Activated CD4-positive, alpha-beta T cell treated with anti-CD3 and anti-CD28 coated beads, Interleukin-2, Interleukin-4, amounts not matched to agents 100 ng/mL and 50 ng/mL, durations not matched to agents 16 hours and 8 hours (primary cell): ENCODE measurements around the gene NRIP3.
A peak's percentile ranks its signal among the peaks of the same experiment; 100 is the strongest.
"Not testable (repeated sequence)": the region's sequence is repeated elsewhere in the genome, so short reads cannot be mapped to it uniquely, and the experiment has no call there.

ENCODE experiments used
- DNase-seq: peaks from one replicate; pipeline ENCODE4 v3.0.0-alpha.2; 2020; ENCODE audit warnings: low spot score

The NRIP3 gene

DNA sequence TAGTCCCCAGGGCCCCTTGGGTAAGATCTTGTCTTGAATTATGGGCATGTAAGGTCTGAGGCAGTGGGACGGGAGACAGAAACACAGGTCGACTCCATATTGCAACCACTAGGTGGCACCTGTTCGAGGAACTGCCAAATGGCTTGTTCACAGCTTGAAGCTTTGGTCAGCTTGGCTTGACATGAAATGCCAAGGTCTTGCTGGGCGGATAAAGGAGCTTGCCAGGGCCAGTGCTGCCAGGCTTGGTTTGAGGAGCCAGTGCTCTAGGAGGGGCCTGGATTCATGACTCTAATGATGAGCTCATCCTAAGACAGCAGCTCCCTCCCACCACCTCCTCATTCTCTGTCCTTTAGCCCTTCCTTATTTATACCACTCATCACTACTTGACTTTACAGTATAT, 11.9 kb upstream of the NRIP3 start:
- DNase-seq = peak; percentile 78

DNA sequence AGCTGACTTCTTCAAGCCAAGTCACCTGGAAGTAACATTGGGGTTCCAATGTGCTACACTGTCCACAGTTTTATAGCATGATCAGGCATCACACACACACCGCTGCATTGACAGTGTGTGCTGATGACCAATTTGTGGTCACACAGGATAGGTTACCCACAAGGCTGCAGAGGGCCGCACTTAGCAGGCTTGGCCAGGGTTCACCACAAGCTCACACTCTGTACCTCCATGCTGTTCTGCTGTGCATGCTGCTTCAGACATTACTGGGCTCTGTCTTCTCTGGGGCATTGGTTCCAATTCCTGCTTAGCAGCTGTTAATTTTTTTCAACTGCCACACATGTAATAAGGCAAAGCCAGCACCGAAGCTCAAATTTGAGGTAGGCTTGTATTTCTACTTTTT, 11.0 kb upstream of the NRIP3 start:
- DNase-seq = no peak

DNA sequence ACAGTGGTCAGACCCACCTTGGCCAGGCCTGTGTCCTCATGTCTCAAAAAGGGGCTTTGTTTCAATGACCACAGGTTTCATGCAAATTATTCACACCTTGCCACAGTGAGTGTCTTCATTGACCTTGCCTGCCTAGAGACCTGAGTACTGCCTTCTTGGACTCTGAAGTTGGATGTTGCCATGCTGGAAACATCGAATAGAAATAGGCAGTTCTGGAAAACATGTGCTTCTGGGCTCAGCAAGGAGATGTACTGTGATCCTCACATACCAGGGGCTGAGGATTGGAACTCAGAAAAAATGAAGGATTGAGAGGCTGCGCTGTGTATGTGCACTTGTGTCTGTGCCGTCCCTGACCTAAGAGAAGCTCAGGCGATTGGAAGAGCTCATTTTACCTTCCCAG, 9.6 kb upstream of the NRIP3 start:
- DNase-seq = no peak

DNA sequence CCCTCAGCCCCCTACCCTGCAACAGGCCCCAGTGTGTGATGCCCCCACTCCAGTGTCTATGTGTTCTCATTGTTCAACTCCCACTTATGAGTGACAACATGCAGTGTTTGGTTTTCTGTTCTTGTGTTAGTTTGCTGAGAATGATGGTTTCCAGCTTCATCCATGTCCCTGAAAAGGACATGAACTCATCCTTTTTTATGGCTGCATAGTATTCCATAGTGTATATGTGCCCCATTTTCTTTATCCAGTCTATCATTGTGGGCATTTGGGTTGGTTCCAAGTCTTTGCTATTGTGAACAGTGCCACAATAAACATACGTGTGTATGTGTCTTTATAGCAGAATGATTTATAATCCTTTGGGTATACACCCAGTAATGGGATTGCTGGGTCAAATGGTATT, 5.7 kb upstream of the NRIP3 start:
- not testable (repeated sequence) for DNase-seq

DNA sequence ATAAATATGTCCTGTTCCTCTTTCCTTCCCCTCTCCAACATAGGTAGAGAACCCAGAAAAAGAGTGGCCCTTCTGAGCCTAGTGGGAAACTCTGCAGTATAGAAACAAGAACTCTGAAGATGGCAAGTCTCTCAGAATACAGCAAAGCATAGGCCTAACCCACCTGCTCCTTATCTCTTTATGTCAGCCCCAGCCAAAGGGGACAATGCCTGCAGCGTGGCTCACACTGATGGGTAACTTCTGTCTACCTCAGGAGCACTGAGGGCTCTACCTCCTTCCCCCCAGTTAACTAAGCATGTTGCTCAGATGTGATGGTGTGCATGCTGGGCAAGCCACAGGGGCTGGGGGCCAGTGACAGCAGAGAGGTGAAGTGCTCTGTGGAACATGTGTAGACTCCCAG, 4.9 kb upstream of the NRIP3 start:
- DNase-seq = no peak

DNA sequence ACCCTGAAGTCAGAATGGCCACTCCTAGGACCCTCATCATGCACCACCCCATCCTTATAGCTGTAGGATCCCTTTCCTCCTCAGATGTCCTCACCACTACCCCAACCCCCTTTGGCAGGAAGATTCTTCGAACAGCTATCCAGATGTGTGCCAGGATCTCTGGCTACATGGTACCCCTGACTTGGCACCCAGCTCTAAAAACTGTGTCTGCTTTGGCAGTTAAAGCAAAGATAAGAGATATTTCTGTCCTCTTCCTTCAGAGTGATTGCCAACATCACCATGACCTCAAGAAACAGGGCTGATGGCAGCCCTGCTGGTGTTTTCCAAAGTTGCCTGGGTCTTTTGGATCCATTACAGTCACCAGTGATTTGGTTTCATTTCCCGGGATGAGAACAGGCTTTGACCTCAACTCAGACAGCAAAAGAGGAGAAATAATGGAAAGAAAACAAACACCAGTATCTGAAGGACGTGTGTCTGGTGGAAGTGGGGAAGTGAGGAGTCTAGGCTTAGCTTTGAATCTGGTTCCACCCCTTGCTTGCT, 4.3 kb upstream of the NRIP3 start:
- DNase-seq = no peak

DNA sequence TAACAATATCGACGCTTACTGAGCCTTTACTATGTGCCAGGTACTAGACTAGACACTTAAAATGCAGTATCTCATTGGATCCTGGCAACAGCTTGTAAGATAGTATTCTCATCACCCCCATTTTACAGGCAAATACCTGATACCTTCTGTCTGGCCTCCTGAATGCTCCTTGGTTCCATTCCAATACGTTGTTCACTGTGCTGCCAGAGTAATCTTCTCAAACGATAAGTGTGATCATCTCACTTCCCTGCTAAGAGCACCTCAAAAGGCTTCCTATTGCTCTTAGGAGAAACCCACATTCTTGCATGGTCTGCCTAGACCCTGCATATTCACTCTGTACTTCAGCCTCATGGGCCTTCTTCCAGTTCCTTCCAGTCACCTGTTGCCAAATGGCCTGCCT, 1.3 kb upstream of the NRIP3 start:
- DNase-seq = no peak

DNA sequence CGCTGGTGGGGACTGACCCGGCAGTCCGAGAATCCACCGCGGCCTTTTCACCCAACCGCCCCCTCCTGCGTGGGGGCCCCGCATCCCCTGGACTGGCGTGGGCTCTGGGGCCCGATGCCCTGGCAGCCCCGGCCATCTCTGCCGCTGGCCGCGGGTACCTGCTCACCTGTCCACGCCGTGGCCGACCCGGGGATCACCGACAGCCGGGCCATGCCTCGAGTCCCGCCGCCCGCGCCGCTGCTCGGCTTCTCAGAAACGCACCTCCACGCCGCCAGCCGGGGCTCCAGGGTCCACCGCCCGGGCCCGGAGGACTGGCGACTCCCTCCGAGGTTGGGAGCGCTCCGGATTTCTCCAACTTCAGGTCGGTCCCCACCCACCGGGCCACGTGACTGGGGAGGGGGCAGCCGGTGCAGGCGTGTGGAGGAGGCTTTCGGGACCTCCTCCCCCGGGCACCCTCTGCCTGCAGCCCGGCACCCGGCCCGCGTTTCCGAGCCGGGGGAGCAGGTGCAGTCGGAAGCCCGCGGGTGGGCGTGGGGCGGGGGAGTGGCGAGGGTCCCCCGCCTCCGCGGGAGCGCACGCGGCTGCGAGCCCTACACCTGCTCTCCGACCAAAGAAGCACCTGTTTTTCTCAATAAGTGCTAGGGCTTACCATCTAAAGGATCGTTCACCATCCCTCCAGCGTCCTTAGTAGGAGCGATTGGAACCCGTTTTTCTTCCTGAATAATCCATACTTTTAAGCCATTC, 554 bp upstream of the NRIP3 start:
- DNase-seq = no peak

DNA sequence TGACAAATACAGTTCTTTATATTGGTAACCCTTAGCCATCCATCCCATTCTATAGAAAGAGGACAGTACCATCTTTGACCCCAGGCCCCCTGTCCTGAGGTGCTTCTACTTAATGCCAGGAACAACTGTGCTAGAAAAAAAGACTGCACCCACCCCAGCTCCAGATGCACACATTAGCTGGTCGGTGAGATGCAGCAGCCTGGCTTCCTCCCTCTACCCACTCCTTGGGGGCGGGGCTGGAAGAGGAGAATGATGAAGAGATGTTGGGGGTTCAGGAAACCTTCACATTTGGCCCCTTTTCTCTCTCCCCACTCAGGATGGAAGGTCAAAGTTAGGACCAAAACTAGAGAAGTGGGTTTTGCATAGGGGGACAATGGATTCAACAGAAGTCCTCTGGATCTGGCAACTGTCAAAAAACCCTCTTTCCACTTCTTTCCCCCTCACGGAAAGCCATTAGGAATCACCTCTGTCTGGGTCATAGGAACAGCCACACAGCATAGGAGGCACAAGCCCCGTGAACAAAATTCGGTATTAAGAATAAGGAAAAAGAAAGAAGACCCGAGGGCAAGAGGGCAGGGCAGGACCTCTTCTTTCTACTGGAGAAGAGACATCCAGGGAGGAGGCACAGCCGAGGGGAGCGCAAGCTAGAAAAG, 755 bp downstream of the NRIP3 start:
- DNase-seq = no peak

DNA sequence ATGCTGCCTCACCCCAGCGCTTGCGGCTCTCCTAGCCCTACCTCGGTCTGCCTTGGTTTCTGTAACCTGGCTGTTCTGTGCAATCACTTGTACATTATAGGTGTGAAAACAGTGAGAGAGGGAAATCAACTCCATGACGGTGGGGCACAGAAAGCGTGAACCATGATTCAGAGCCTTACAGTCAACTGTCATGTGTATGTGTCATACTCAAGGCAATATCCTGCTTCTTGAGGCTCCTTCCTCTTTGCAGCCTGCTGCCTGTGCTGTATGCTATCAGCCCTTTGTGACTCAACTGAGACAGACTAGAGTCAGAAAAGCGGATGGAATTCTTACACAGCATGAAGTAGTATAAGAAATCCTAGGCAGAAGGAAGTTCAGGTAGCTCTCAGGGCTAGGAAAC, 2.1 kb downstream of the NRIP3 start:
- peak; percentile 80 for DNase-seq

DNA sequence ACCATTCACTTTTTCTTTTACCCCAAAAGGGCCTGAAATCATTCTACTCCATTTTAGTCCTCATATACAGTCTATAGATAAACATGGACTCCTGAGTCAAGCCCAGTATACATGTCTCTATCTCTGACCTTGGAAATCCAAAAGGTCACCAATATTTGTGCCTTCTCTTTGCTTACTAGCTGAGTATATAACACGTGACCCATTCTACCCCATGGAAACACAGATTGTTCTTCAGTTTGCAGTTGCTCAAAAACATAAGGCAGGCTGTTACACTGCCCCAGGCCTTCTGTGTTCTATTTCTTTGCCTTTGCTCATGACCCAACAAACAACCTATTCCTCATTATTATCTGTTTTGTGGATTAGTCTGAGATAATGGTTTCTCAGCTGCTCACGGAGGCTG, 5.8 kb downstream of the NRIP3 start:
- no peak for DNase-seq

DNA sequence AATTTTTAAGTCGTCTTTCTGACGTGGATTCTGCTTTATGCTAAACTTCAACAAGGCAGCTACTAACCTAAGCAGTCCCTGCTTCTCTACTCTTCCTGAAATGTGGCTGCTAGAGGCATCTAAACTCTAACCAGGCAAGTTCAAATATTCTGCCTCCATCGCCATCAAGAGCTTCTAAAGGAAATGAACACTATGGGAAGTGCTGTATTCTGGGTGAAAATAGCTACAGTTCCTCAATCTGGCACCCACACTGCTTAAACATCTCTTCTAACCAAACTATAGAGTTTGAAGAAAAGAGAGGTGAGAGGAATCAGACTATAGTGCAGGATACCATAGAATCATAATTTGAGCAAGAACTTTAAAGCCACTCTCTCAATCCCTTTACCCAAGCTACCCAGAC, 6.3 kb downstream of the NRIP3 start:
- no peak for DNase-seq

DNA sequence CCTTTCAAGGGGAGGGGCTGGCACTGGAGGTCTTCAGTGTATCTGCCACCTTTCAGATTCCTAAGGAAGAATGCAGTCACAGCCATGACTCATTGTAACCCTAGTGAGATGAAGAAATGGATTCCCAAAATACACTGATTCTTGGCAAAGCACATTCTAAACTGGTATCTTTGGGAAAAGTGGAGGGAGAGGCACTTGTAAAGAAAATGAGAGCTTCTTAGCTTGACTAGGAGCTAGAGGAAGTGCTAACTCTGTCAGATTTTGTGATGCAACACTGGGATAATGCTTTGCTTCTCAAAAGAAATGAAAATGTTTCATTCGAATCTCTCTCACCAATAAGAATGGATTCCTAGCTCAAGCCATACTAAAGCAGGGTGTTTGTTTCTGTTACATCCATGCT, 14.3 kb downstream of the NRIP3 start:
- no peak for DNase-seq

DNA sequence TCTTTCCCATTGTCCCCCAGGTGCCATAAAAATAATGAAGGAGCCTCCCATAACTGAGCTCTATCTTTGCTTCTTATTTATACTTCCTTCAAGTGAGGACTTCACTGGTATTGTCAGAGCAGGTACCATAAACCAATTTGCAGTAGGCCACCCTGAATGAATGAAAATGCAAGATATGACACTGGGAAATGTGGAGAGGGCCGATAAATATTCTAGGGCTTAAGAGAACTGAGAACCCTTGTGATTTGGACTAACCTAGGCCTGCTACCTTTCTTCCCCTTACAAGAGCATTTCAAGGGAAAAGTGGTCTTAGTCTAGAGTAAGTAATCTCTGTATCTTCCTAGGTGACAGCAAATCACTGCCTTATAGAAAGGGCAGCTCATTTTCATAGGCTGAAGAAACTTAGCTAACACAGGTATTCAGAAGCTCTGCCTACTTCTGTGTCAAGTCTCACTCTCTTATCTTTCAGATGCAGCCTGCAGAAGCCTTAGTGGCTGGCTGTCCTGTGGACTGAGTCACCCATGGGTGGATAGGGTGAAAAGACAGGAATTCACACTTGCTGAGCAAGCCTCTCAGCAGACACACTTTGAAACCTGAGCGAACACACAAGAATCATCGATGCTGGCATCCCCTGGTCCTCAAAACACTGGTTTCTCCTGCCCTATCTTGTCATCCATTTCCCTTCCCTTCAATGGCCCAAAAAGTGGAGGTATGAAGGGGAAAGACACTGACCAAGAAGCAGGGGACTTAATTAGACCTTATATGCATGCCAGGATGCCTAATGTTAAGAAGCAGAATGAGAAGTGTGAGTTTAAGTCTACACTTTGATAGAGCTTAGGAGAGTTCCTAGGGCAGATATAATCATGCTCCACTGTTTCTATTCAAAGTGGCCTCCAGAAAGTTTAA, 15.2 kb downstream of the NRIP3 start:
- DNase-seq = no peak

DNA sequence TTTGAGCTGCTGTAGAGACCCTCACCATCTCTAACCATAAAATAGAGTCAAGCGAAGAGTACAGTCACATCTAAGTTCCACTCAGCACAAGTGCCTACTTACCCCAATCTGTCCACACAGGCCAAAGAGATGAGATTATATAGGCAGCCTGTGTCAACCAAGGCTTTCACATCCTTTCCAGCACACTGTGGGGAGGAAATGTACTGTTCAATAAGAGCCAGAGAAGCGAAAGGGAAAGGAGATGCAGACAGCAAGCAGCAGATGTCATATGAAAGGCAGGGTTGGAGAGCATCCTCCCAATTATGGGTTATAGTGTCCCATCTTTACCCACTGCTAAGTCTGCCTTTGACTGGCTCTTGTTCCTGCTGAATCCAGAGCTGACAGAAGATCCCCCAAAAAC, 16.4 kb downstream of the NRIP3 start:
- no peak for DNase-seq

DNA sequence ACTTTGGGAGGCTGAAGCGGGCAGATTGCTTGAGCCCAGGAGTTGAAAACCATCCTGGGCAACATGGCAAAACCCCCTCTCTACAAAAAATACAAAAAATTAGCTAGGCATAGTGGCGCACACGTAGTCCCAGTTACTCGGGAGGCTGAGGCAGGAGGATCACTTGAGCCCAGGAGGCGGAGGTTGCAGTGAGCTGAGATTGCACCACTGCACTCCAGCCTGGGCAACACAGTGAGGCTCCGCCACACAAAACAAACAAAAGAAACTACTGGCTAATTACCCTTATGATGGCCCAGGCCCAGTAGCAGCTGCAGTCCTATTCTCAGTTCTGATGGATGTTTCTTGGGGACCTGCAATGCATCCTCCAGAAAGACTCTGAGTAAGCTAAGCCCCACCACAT, 17.0 kb downstream of the NRIP3 start:
- not testable (repeated sequence) for DNase-seq

DNA sequence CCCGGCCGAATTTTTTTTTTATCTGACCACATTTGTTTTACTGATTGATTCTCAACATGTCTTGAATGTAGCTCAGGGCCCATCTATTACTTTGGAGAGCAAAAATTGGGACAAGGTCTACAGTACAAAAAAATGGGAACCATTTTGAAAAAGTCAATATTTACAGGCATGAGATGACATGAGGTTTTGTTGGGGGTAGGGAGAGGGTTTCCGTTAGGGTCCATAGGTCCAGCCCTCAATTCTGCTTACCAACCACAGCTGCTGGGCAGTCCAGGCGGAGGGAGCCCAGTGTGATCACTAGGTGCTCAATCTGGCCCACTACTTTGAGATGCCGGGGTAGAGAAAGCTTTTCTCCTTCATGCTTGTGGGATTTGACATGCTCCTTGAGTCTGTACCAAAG, 18.3 kb downstream of the NRIP3 start:
- DNase-seq = no peak

DNA sequence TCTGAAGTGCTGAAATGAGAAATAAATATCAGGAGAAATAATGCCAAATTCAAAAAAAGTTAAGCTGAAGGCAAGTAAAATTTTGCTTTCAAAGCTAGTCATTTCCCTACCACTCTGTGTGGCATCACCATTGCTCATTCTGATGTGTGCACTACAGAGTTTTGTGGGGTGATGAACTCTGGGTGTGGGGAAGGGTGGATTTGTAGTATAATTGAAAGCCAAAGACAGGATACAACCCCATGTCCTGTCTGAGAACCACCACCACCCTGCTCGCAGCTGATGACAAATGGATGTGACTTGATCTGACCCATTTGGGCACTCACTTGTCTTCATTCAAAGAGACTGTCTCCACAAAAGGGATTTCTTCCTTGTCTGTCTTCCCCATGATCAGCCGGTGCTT, 20.2 kb downstream of the NRIP3 start:
- peak; percentile 59 for DNase-seq

DNA sequence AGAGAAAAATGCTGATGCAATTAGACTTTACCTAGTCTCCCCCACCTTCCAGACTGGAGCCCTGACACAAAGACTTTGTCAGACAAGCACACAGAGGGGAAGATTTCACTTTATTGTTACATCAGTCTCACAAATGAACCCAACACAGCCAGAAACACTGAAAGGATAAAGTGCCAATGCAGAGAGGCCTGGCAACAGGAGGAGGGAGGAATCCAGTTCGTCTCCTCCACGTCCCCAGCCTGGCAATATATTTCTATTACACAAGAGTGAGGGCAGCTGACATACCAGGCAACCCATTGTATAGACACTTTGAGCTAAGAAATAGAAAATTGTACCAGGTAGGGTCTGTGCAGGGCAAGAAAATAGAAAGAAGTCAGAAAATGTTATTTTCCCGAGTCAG, 23.3 kb downstream of the NRIP3 start:
- DNase-seq = no peak

DNA sequence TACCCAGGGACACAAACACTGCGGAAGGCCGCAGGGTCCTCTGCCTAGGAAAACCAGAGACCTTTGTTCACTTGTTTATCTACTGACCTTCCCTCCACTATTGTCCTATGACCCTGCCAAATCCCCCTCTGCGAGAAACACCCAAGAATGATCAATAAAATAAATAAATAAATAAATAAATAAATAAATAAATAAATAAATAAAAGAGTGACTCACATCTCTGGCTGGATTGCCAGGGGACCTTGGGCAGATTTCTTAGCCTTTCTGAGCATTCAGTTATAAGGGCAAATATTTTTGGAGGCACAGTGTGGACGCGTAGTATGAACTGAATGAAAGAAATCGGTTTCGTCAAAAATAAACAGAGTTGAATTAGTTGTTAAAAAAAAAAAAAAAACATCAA, 24.4 kb downstream of the NRIP3 start:
- not testable (repeated sequence) for DNase-seq

DNA sequence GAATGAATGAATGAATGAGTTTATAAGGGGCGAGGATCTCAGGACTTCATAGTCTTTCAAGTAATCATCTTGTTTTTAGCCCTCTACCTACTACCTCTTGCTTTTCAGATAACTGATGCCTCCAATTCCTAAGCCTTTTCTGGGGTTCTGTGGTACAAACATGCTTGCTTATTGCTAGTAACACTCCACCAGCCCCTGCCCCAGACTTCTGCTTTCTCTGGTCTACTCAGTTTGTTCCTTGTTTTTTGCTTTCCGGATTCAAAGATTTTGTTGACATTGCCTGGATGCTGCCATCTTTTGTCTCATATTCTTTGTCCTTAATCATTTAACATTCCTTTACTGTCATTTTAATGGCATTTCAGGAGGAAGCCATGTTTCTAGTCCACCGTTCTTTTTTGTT, 30.7 kb downstream of the NRIP3 start:
- DNase-seq = no peak

DNA sequence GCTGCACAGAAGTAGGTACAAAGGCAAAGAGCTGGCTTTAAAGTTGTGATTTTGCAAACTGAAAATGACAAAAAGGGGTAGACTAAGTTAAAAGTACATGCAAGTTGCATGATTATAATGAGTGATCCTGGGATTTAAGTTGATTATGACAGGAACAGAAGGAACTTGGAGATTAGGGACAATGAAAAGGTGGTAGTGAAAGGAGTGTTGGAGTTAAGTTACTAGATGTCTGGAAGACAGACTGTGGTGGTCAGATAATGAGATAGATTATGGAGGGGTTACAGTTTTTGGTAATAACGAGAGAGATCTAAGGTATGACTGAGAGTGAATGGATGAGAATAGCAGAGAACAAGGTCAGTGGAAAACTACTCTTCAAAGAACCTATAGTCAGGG, 31.9 kb downstream of the NRIP3 start:
- DNase-seq = no peak
